ENCODE data around the gene ZNF543. TPM values are rescaled to one million over a fixed set of nuclear protein-coding genes. Genes with fewer than 3 reads are reported as not detected.

ZNF543 gene
- total and polyA plus RNA-seq, 2 of the 8 experiments (the other 6 are each of a cell fraction or from before 2014, with no cell fraction given), result 1.8 to 9.0 TPM

- Histone ChIP-seq H3K9ac (replicated peaks in 1 of 4; ENCODE audit: extremely low read depth in 1 of 4, low read depth in 3 of 4, low read length in 3 of 4) (no peak overlapping the region), H2BK5ac (ENCODE audit: low read depth, low read length) (no peak overlapping the region), H3K14ac (ENCODE audit: insufficient read length) (no peak overlapping the region), H2AK5ac (ENCODE audit: low read depth, low read length) (no peak overlapping the region), H3K79me2 (ENCODE audit: control insufficient read depth in 1 of 2, insufficient read depth in 2 of 2, low read length in 2 of 2) (peaks cover 0 to 88% of the 10 kb centered on the region in 2 experiments; a peak in 3 of 4 replicates), H2BK20ac (ENCODE audit: low read length) (no peak overlapping the region), H3K9me3 (ENCODE audit: insufficient read depth in 2 of 2, low read depth in 1 of 2, low read length in 1 of 2) (peaks cover 0 to 4% of the 10 kb centered on the region in 2 experiments; a peak in 1 of 4 replicates), H4K8ac (ENCODE audit: extremely low read depth, insufficient read depth, low read length) (no peak overlapping the region), H3K4me1 (replicated peaks in 1 of 4; ENCODE audit: control insufficient read depth in 3 of 4, insufficient read depth in 4 of 4, low read length in 3 of 4) (no peaks in the 10 kb centered on the region), H2BK120ac (replicated peaks; ENCODE audit: low read depth, low read length) (no peak overlapping the region), H2AFZ (ENCODE audit: low read length) (no peak overlapping the region), H3K56ac (replicated peaks; ENCODE audit: insufficient read length, low read depth, low read length) (no peak overlapping the region), H3K79me1 (ENCODE audit: low read depth, low read length) (peaks cover 12% of the 10 kb centered on the region; the same call in 1 of the 2 replicates), H3K4ac (replicated peaks; ENCODE audit: insufficient read length, low read depth, low read length) (no peak overlapping the region), H3K4me2 (ENCODE audit: insufficient read depth in 1 of 2, low read depth in 2 of 2, low read length in 2 of 2) (no peak overlapping the region), H3K18ac (ENCODE audit: extremely low read depth, low read length) (no peak overlapping the region), H3K23ac (ENCODE audit: insufficient read length) (no peak overlapping the region), H4K5ac (ENCODE audit: insufficient read length, low read depth, low read length) (no peak overlapping the region), H3K23me2 (ENCODE audit: low read depth, low read length) (no peaks in the 10 kb centered on the region), H3K36me3 (ENCODE audit: control insufficient read depth in 2 of 4, insufficient read depth in 4 of 4, low read length in 3 of 4) (peaks cover 35 to 68% (median 59%) of the 10 kb centered on the region in 4 experiments), H4K91ac (replicated peaks; ENCODE audit: insufficient read length, low read length) (no peak overlapping the region), H3K4me3 (ENCODE audit: extremely low read depth in 1 of 4, insufficient read depth in 2 of 4, low read depth in 3 of 4, low read length in 4 of 4) (no peak overlapping the region), H3K27ac (ENCODE audit: low read depth, low read length) (no peak overlapping the region), H3K27me3 (replicated peaks in 1 of 4; ENCODE audit: control insufficient read depth in 3 of 4, extremely low read depth in 1 of 4, insufficient read depth in 3 of 4, low read length in 3 of 4) (no peaks in the 10 kb centered on the region), H2BK12ac (ENCODE audit: low read depth, low read length) (no peak overlapping the region), H4K20me1 (replicated peaks in 1 of 2; ENCODE audit: control insufficient read depth in 1 of 2, insufficient read depth in 2 of 2, low read length in 2 of 2) (peaks cover 4 to 9% of the 10 kb centered on the region in 2 experiments), H2BK15ac (ENCODE audit: low read length) (no peak overlapping the region)
- POLR2A ChIA-PET (ENCODE audit: partially characterized antibody), result interaction anchor here (1.2 kb wide), 1 partner anchor 9 kb away, joined by 6 read pairs; no protein-coding TSS in a partner anchor
- WGBS, 2 experiments (ENCODE audit: extremely low coverage in 1 of 2, insufficient coverage in 1 of 2, insufficient read length in 1 of 2, insufficient replicate concordance in 2 of 2, low coverage in 1 of 2, low lambda C conversion rate in 2 of 2, missing lambda C conversion rate in 1 of 2), result 97% methylated on average over 11 of the region's 11 CpGs; no CpG with 5 or more reads in 1 of the 2 experiments
- DNase-seq (ENCODE audit: low read depth in 1 of 2, low spot score in 2 of 2) (no peak), FAIRE-seq (no peak)
- CTCF ChIA-PET (ENCODE audit: partially characterized antibody), result no interaction called here
- no peak for TF ChIP-seq TCF12 (IDR thresholded peaks at IDR 0.05; ENCODE audit: low read depth, low read length)
- no peak for TF ChIP-seq E2F6 (IDR thresholded peaks at IDR 0.05)
- no peak for TF ChIP-seq CTCF (IDR thresholded peaks at IDR 0.05; ENCODE audit: control extremely low read depth in 1 of 3, insufficient read depth in 1 of 3, low read depth in 1 of 3, low read length in 3 of 3)
- TF ChIP-seq EGR1 (IDR thresholded peaks at IDR 0.05; ENCODE audit: borderline replicate concordance, low read depth, low read length), result no peak
- no peak for TF ChIP-seq CHD2 (IDR thresholded peaks at IDR 0.05; ENCODE audit: low read length)
- no peak for TF ChIP-seq MAX (IDR thresholded peaks at IDR 0.05)
- no peak for TF ChIP-seq FOSL1 (IDR thresholded peaks at IDR 0.05; ENCODE audit: insufficient read depth, low read depth, low read length)
- no peak for TF ChIP-seq SRF (IDR thresholded peaks at IDR 0.05; ENCODE audit: low read depth, low read length)
- no peak for TF ChIP-seq CBX8 (IDR thresholded peaks at IDR 0.05; ENCODE audit: borderline replicate concordance, low read depth, low read length)
Measured at GRCh38 chr19:57290970-57291369, 29.3 kb upstream of the ZNF543 start.

Data from H1 (cell line).